ENCODE data around the gene ARHGAP31. TPM values are rescaled to one million over a fixed set of nuclear protein-coding genes. Genes with fewer than 3 reads are reported as not detected.
"Not testable (repeated sequence)": the region's sequence is repeated elsewhere in the genome, so short reads cannot be mapped to it uniquely, and the experiment has no call there.

The ARHGAP31 gene
- total RNA-seq, 1 donor from 2014 or later: 20.7 TPM

GRCh38 chr3:119322021-119322834 is 28.0 kb downstream of the ARHGAP31 start:
- DNase-seq (ENCODE audit: low read depth in 2 of 2): no peak

GRCh38 chr3:119322835-119323722 is 28.9 kb downstream of the ARHGAP31 start:
- peak; percentile 71 to 95 for DNase-seq (ENCODE audit: low read depth in 2 of 2)

DNA sequence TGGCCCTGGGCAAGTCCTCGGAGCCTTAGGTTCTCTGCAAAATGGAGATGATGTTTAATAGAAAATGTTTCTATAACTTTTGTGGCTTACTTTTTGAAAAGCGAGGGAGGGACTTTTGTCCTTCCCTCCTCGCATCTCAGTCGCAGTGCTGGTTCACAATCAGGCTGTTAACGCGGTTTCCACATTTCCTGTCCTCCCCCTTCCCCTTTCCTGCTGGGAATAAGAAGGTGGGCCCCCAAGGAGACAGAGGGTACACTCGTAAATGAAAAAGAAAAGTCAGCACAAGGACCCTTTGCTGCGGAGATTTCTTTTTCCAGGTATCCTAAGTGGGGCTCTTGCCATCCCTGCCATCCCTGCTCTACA is 29.5 kb downstream of the ARHGAP31 start:
- DNase-seq (ENCODE audit: low read depth in 2 of 2): no peak

- no peak for DNase-seq (ENCODE audit: low read depth in 2 of 2)
These were observed 30.7 kb downstream of the ARHGAP31 start for GRCh38 chr3:119324899-119325298.

DNA sequence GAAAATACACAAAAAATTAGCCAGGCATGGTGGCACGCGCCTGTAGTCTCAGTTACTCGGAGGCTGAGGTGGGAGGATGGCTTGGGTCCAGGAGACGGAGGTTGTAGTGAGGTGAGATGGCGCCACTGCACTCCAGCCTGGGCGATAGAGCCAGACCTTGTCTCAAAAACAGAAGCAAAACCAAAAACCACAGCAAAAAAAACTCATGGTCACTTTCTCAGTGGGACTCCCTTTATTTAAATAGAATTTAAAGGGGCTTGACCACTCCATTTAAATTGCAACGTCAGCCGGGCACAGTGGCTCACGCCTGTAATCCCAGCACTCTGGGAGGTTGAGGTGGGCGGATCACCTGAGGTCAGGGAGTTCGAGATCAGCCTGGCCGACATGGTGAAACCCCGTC is 32.8 kb downstream of the ARHGAP31 start:
- DNase-seq (ENCODE audit: low read depth in 2 of 2): no peak

DNA sequence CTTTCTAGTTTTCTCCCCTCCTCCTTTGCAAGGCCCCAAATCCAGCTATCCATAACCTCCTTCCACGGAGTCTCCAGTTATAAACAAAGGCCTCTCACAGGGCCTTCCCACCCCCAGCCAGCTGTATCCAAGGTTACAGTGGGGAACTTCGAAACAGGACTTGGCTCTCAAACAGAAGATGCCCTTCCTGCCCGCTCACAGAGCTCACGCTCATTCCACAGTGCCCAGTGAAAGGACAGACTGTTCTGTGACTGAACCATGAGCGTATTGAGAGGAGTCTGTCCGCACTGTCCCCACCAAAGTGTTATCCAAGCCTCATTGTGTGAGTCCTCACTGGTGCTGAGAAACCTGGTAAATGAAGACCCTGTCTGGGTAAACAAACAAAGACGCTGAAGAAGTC is 35.4 kb downstream of the ARHGAP31 start:
- no peak for DNase-seq (ENCODE audit: low read depth in 2 of 2)

DNA sequence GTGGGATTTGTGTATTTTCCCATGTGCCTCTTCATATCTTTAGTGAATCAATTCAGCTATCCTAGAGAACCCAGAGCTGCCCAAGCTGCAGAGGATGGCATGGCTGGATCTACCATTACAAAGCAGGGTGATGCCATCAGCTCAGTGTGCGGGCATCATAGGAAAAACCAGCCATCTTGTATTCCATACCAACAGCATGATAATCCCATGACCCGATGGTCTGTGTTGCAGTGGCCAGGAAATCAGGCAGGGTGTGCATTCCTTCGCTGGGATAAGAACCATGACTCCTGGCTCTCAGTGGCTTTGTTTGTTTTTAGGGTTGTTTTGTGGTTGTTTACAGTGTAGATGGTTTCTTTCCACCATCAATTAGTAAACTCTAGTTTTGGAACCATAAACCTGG is 36.0 kb downstream of the ARHGAP31 start:
- no peak for DNase-seq (ENCODE audit: low read depth in 2 of 2)

DNA sequence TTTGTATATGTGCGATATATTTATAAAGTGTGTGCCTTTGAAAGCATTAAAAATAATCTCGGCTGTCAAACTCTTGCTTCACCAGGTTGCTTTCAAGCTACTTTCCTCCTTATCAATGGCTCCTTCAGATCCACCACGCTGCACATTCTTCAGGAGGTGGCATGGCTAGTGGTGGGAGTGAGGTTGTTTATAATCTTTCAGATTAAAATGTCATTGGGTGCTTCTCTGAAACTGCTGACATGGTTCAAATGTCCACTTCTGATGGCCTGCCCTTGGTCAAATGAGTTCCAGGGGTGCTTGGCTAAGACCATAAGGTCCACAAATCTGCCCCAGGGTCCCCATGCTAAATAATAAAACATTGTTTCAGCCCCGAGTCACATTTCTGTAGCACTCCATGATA is 36.7 kb downstream of the ARHGAP31 start:
- no peak for DNase-seq (ENCODE audit: low read depth in 2 of 2)

- no peak for DNase-seq (ENCODE audit: low read depth in 2 of 2)
These were observed 37.5 kb downstream of the ARHGAP31 start for GRCh38 chr3:119331661-119332060.

- no peak for DNase-seq (ENCODE audit: low read depth in 2 of 2)
These were observed 39.8 kb downstream of the ARHGAP31 start for GRCh38 chr3:119333773-119334509.

GRCh38 chr3:119336823-119337222 is 42.6 kb downstream of the ARHGAP31 start:
- DNase-seq (ENCODE audit: low read depth in 2 of 2): no peak

- DNase-seq (ENCODE audit: low read depth in 2 of 2): not testable (repeated sequence)
These were observed 43.2 kb downstream of the ARHGAP31 start for GRCh38 chr3:119337407-119337806.

DNA sequence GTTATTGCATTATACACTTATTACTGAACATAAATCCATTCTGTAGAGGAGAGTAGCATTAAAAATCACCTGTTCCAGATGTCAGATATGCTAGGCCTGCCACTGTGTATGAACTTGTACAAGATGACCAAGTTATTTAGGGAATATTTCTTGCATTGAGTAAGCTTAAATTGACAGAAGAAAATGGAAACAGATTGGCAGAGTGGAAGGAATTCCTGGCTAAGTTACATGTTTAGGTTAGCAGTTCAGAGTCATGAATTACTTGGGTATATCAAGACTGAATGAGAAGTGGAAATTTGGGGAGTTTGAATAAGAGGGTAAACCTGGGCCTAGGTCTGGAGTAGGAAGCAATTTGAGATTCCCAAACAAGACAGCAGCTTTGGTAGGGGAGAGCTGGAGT is 44.6 kb downstream of the ARHGAP31 start:
- no peak for DNase-seq (ENCODE audit: low read depth in 2 of 2)

DNA sequence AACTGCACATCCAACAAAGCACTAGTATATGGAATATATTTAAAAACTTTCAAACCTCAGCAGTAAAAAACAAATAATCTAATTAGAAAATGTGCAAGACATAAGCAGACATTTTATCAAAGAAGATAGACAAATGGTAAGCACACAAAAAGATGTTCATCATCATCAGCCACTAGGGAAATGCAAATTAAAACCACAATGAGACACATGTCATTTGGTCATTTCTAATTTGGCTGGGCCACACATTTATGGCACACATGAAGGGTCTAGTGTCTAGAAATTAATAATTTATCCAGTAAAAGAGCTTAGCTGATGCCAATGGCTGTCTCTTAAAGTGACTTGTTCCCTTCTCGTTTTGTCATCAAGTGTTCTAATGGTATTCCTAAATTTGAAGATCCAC is 45.8 kb downstream of the ARHGAP31 start:
- DNase-seq (ENCODE audit: low read depth in 2 of 2): no peak

DNA sequence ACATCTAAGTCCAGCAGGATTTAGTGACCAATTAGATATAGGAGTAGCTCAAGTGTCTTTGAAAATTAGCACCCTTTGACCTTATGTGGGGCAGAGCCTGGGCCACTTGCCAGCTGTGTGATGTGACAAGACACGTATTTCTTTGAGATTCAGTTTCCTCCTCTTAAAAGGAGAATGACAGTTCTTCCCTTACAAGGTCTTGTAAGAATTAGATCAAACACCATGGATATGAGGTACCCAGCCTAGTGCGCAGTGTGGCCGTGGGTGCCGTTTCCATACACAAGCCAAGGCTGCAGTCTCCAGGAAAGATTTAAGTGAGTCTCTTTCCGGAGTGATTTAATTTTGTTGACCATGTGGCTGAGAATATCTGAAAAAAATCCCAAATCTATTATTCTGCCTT is 46.3 kb downstream of the ARHGAP31 start:
- DNase-seq (ENCODE audit: low read depth in 2 of 2): peak in 1 of 2 donors; percentile 79

DNA sequence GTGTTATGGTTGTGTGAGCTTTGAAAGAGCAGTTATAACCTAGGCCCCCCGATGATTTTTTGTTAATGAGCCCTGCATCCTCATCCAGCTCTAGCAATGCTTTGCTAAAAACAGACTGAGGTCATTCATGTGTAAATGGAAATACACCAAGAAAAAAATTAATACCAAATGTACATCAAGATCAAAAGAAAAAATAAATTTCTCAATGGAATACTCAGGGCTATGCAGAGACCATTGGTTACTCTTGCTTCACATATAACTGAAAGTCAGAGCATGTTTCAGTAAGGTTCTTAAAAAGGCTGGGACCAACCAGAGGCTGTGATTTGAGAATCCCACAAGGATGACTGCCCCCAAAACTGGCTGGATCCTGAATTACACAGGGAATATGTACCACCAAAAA is 48.0 kb downstream of the ARHGAP31 start:
- DNase-seq (ENCODE audit: low read depth in 2 of 2): no peak

DNA sequence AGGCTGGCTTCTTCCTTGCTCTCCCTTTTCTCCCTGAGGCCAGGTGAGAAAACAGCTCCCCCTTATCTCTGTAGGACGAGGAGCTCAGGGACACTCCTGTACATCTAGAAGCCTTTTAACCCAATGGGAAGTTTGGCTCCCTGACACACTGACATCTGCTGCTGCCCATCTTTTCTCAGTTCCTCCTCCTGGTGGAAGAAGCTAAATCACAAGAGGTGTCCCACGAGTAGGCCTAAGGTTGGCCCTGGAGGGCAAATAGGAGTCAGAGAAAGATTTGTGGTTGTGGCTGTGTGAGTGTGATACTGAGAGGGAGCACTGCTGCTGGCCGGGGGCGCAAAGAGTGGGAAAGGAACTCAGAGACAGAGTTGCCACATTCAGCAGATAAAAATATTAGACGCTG is 49.5 kb downstream of the ARHGAP31 start:
- DNase-seq (ENCODE audit: low read depth in 2 of 2): no peak

- DNase-seq (ENCODE audit: low read depth in 2 of 2): no peak
These were observed 51.9 kb downstream of the ARHGAP31 start for GRCh38 chr3:119346076-119346496.

- no peak for DNase-seq (ENCODE audit: low read depth in 2 of 2)
These were observed 52.9 kb downstream of the ARHGAP31 start for GRCh38 chr3:119347036-119347435.

GRCh38 chr3:119349354-119350041 is 55.3 kb downstream of the ARHGAP31 start:
- peak in 1 of 2 donors; percentile 34 for DNase-seq (ENCODE audit: low read depth in 2 of 2)

- DNase-seq (ENCODE audit: low read depth in 2 of 2): peak; percentile 74 to 93
These were observed 55.9 kb downstream of the ARHGAP31 start for GRCh38 chr3:119350114-119350513.

All from dermis microvascular lymphatic vessel endothelial cell (primary cell).